ENCODE measurements around the gene MOB1A. TPM values are rescaled to one million over a fixed set of nuclear protein-coding genes. Genes with fewer than 3 reads are reported as not detected.
"Not testable (repeated sequence)": the region's sequence is repeated elsewhere in the genome, so short reads cannot be mapped to it uniquely, and the experiment has no call there.

Gene MOB1A
- total RNA-seq, 1 donor from 2014 or later, result 81.0 TPM

DNA sequence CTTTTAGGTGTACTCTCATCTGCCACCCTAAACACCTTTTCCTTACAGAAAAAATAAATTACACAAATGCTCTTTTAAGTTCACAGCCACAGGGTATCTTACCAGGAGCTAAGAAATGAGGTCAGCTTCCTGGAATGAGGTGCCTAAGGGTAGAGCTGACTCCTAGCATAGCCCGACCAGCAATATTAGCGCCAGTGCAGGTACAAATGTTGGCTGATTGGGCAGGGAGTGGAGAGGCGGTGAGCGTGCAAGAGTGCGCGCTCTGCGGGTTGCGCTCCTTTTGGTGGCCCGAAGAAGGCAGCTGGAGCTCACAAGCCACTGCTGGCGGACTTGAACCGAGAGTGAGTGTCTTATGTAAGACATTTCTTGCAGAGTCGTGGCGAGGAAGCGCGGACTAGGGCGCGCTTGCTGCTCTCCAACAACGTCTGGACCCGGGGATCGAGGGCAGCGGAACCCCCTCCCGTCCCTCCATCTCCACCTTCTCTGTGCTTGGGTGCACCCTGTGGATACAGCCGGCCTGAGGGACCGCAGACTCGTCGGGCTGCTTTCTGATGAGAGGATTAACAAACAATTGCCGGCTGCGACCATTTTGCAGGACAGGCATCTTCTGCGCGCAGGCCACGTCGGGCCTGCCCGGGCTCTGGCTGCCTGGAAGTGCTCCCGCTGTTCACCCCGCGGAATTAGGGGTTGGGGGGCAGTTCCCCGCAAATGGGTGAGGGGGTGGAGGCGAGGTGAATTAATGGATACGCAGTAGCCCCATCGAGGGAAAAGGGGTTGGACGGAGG lies 48.3 kb downstream of the MOB1A start:
- DNase-seq (ENCODE audit: low spot score), result no peak
- Mint-ChIP-seq H3K36me3 (ENCODE audit: low read depth) (peaks cover 15% of the 10 kb centered on the region), H3K4me1 (ENCODE audit: low read depth) (no peaks in the 10 kb centered on the region), H3K27ac (ENCODE audit: unreplicated experiment) (no peak overlapping the region), H3K9me3 (ENCODE audit: low read depth) (peaks cover 5% of the 10 kb centered on the region), H3K4me3 (ENCODE audit: unreplicated experiment) (no peak overlapping the region), H3K27me3 (ENCODE audit: low read depth) (peaks cover 3% of the 10 kb centered on the region)
- TF ChIP-seq, protein P1, sequence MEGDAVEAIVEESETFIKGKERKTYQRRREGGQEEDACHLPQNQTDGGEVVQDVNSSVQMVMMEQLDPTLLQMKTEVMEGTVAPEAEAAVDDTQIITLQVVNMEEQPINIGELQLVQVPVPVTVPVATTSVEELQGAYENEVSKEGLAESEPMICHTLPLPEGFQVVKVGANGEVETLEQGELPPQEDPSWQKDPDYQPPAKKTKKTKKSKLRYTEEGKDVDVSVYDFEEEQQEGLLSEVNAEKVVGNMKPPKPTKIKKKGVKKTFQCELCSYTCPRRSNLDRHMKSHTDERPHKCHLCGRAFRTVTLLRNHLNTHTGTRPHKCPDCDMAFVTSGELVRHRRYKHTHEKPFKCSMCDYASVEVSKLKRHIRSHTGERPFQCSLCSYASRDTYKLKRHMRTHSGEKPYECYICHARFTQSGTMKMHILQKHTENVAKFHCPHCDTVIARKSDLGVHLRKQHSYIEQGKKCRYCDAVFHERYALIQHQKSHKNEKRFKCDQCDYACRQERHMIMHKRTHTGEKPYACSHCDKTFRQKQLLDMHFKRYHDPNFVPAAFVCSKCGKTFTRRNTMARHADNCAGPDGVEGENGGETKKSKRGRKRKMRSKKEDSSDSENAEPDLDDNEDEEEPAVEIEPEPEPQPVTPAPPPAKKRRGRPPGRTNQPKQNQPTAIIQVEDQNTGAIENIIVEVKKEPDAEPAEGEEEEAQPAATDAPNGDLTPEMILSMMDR (IDR thresholded peaks at IDR 0.05), result no peak

DNA sequence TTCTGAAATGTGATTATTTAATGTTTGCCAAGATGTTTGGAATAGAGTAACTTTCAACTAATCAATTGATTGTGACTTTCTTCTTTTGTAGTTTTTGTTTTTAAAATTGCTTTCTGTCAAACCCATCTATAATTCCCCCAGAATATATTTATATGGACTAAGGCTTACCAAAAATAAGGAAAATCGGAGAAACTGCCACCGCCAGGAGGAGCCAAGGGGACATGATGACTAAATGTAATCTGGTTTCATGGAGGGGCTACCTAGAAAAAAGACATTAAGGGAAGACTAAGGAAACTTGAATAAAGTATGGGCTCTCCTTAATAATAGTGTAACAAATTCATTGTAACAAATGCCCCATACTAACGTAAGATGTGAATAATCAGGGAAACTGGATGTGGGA lies 50.5 kb downstream of the MOB1A start:
- H3K4me3 Mint-ChIP-seq (ENCODE audit: unreplicated experiment), result no peak overlapping the region
- H3K27me3 Mint-ChIP-seq (ENCODE audit: low read depth), result peaks cover 3% of the 10 kb centered on the region
- no peak for DNase-seq (ENCODE audit: low spot score)
- peaks cover 2% of the 10 kb centered on the region for H3K9me3 Mint-ChIP-seq (ENCODE audit: low read depth)
- H3K27ac Mint-ChIP-seq (ENCODE audit: unreplicated experiment), result no peak overlapping the region
- peaks cover 3% of the 10 kb centered on the region for H3K36me3 Mint-ChIP-seq (ENCODE audit: low read depth)
- no peaks in the 10 kb centered on the region for H3K4me1 Mint-ChIP-seq (ENCODE audit: low read depth)
- TF ChIP-seq, protein P1 (IDR thresholded peaks at IDR 0.05), result peak; percentile 74

DNA sequence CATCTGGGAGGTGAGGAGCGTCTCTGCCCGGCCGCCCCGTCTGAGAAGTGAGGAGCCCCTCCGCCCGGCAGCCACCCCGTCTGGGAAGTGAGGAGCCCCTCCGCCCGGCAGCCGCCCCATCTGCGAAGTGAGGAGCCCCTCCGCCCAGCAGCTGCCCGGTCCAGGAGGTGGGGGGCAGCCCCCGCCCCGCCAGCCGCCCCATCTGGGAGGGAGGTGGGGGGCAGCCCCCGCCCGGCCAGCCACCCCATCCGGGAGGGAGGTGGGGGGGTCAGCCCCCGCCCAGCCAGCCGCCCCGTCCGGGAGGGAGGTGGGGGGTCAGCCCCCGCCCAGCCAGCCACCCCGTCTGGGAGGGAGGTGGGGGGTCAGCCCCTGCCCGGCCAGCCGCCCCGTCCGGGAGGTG lies 54.7 kb downstream of the MOB1A start:
- not testable (repeated sequence) for DNase-seq (ENCODE audit: low spot score); H3K27ac Mint-ChIP-seq (ENCODE audit: unreplicated experiment); H3K9me3 Mint-ChIP-seq (ENCODE audit: low read depth); H3K4me1 Mint-ChIP-seq (ENCODE audit: low read depth); H3K27me3 Mint-ChIP-seq (ENCODE audit: low read depth); H3K36me3 Mint-ChIP-seq (ENCODE audit: low read depth); H3K4me3 Mint-ChIP-seq (ENCODE audit: unreplicated experiment)

DNA sequence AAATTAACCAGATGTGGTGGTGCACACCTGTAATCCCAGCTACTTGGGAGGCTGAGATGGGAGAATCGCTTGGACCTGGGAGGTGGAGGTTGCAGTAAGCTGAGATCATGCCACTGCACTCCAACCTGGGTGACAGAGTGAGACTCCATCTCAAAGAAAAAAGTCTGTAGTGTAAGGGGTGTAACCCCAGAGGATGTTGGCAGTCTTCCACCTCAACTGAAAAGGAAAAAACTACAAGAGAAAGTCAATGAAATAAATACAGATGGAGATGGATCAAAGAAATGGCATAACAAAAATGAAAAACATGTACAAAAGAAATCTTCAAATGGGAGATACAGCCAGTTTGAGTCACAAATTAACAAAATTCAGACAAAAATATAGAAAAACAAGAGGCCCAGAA lies 56.8 kb downstream of the MOB1A start:
- not testable (repeated sequence) for H3K4me1 Mint-ChIP-seq (ENCODE audit: low read depth); H3K4me3 Mint-ChIP-seq (ENCODE audit: unreplicated experiment); DNase-seq (ENCODE audit: low spot score); H3K36me3 Mint-ChIP-seq (ENCODE audit: low read depth); H3K27ac Mint-ChIP-seq (ENCODE audit: unreplicated experiment); H3K27me3 Mint-ChIP-seq (ENCODE audit: low read depth); H3K9me3 Mint-ChIP-seq (ENCODE audit: low read depth)

DNA sequence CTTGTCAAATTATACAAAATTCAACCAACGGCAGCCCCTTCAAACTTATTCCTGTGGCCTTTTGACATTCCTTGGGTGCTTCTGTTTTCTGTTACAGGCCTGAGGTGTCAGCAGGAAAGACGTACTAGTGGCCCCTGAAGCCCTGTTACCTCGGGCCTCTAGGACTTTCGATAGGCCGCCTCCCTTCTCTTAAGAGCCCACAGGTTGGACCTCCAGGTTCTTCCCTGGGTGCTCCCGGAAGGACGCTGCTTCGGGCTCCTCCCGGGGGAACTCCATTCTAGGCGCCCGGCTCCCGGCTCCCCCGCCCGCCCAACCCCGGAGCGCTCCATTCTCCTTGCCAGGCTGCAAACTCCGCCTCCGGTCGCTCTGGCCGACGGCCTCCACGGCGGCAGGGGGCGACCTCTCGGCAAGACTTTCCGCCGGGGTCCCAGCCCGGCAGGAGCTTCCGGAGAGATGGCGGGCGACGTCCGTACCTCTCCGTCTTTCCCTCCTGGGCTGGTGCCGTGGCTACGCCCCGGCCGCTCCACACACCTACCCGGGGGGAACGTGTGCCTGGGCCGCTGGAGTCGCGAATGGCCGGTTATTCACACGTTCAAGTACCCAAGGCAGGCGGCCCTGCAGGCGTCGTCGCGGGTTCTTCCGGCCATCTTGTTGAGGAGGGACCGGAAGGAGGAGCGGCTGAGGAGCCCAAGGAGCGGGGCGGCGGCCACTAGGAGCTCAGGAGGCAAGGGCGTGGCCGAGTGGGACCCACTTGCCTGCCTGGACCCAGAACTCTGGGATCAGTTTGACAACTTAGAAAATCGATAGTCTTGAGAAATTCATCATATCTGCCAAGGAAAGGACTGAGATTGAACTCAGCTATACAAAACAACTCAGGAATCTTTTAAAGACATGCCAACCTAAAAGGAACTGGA lies 58.5 kb downstream of the MOB1A start:
- Mint-ChIP-seq H3K4me1 (ENCODE audit: low read depth) (no peaks in the 10 kb centered on the region), H3K4me3 (ENCODE audit: unreplicated experiment) (peak overlapping the region; percentile 55), H3K27me3 (ENCODE audit: low read depth) (peaks cover 3% of the 10 kb centered on the region), H3K27ac (ENCODE audit: unreplicated experiment) (no peak overlapping the region), H3K36me3 (ENCODE audit: low read depth) (no peaks in the 10 kb centered on the region), H3K9me3 (ENCODE audit: low read depth) (no peaks in the 10 kb centered on the region)
- TF ChIP-seq, protein P1 (IDR thresholded peaks at IDR 0.05), result peak; percentile 17
- no peak for DNase-seq (ENCODE audit: low spot score)

DNA sequence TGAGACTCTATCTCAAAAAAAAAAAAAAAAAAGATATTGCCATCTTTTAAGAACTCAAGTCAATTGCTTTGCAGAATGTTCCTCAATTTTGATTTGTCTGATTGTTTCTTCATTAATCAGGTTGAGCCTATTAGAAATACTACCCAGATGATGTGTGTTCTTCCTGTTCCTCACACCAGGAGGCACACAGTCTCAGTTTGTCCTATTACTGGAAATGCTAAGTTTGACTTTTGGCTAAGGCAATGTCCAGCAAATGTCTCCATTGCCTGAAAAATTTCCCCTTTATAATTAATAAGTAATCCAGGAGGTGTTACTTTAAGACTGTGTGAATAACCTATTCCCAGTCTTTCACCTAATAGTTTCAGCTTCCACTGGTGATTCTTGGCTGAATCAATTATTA lies 59.3 kb downstream of the MOB1A start:
- Mint-ChIP-seq H3K9me3 (ENCODE audit: low read depth) (no peaks in the 10 kb centered on the region), H3K4me3 (ENCODE audit: unreplicated experiment) (no peak overlapping the region), H3K27me3 (ENCODE audit: low read depth) (peaks cover 3% of the 10 kb centered on the region)

More for the DNA sequence above, 59.3 kb downstream of the MOB1A start:
- no peaks in the 10 kb centered on the region for H3K36me3 Mint-ChIP-seq (ENCODE audit: low read depth)
- TF ChIP-seq, protein P1 (IDR thresholded peaks at IDR 0.05), result peak; percentile 21
- no peak overlapping the region for H3K27ac Mint-ChIP-seq (ENCODE audit: unreplicated experiment)
- no peak for DNase-seq (ENCODE audit: low spot score)
- no peaks in the 10 kb centered on the region for H3K4me1 Mint-ChIP-seq (ENCODE audit: low read depth)
